ENCODE results near the gene ATP11C.

GRCh38 chrX:139691493-139691842 lies 241.4 kb downstream of the ATP11C start:
- TF ChIP-seq, protein P1, sequence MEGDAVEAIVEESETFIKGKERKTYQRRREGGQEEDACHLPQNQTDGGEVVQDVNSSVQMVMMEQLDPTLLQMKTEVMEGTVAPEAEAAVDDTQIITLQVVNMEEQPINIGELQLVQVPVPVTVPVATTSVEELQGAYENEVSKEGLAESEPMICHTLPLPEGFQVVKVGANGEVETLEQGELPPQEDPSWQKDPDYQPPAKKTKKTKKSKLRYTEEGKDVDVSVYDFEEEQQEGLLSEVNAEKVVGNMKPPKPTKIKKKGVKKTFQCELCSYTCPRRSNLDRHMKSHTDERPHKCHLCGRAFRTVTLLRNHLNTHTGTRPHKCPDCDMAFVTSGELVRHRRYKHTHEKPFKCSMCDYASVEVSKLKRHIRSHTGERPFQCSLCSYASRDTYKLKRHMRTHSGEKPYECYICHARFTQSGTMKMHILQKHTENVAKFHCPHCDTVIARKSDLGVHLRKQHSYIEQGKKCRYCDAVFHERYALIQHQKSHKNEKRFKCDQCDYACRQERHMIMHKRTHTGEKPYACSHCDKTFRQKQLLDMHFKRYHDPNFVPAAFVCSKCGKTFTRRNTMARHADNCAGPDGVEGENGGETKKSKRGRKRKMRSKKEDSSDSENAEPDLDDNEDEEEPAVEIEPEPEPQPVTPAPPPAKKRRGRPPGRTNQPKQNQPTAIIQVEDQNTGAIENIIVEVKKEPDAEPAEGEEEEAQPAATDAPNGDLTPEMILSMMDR (IDR thresholded peaks at IDR 0.05), result no peak
- no peak for TF ChIP-seq POLR2A (IDR thresholded peaks at IDR 0.05)

Data from thyroid gland (tissue), 4 donors.